ENCODE measurements around the gene URGCP.

GRCh38 chr7:43933902-43934560, 27.6 kb upstream of the URGCP start:
- TF ChIP-seq CTCF (IDR thresholded peaks at IDR 0.05), result no peak
- TF ChIP-seq POLR2A (IDR thresholded peaks at IDR 0.05), result no peak

Measured in lower leg skin (tissue), 3 donors.